ENCODE measurements around the gene CMTM8.

Gene CMTM8

GRCh38 chr3:32282578-32283154 lies 44.2 kb downstream of the CMTM8 start:
- Mint-ChIP-seq H3K27me3 (no peaks in the 10 kb centered on the region), H3K4me3 (no peak overlapping the region), H3K4me1 (peaks cover 26% of the 10 kb centered on the region), H3K27ac (no peak overlapping the region), H3K9me3 (no peaks in the 10 kb centered on the region)
- DNase-seq (no peak), ATAC-seq (no peak)

DNA sequence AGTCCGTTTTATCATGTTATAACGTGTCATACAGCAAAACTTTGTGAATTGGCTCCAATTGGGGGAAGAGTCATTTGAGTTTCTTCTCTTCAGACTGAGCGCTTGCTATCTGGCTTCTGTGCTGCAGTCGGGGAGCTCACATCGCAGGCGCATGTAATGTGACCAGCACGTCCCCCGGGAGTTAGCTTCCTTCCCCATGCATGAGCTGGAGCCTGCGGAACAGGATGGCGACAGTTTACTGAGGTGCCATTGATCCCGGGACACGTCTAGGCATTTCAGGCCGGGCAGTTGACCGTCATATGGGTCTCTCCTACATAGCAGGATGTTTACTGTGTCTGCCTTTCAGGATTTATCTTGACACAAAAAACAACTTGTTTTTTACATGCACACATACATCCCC lies 44.8 kb downstream of the CMTM8 start:
- ATAC-seq, result no peak
- H3K27me3 Mint-ChIP-seq, result no peaks in the 10 kb centered on the region
- no peaks in the 10 kb centered on the region for H3K9me3 Mint-ChIP-seq
- peaks cover 24% of the 10 kb centered on the region for H3K4me1 Mint-ChIP-seq
- no peak for DNase-seq
- no peak overlapping the region for H3K4me3 Mint-ChIP-seq
- peak overlapping the region in 1 of 2 donors; percentile 89 for H3K27ac Mint-ChIP-seq

DNA sequence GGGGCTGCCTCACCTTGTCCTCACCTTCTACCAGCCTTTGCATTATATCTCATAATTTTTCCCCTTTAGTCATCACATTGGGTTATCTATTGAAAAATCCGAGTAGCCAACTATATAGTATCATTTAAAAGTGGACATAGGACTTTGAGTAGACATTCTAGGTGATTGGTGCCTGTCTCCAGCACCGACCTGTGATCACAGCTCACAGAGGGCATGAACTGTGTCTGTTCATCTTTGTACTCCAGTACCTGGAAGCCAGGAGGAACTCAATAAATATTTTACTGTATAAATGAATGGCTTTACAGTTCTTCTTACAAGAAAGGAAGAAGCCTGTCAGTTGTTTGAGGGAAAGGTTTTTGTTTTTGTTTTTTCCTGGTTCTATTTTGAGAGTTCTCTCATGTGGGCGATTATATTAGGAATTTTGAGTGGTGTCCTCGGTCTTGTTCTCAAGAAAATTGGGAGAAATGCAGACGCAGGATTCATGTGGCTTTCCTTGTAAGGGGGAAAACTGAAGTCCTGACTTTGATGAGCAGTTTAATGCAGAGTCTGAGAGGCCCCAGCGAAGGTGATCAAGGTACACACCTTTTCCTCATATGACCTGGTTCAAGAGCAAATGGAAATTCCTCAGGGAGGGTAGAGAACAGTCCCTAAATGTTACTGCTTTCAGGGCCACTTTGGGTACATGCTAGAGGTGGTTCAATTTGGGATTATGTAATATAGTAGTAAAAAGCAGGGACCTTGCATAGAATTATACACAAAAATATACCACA lies 46.1 kb downstream of the CMTM8 start:
- DNase-seq, result no peak
- Mint-ChIP-seq H3K4me3 (no peak overlapping the region), H3K9me3 (no peaks in the 10 kb centered on the region), H3K27ac (peak overlapping the region; percentile 69 to 75), H3K4me1 (peaks cover 31% of the 10 kb centered on the region), H3K27me3 (no peaks in the 10 kb centered on the region)
- ATAC-seq, result no peak

- peak overlapping the region in 1 of 2 donors; percentile 12 for H3K27ac Mint-ChIP-seq
Measured at GRCh38 chr3:32285891-32286290, 47.4 kb downstream of the CMTM8 start.

GRCh38 chr3:32288819-32289218 lies 50.3 kb downstream of the CMTM8 start:
- Mint-ChIP-seq H3K27me3 (no peaks in the 10 kb centered on the region), H3K4me1 (peaks cover 39% of the 10 kb centered on the region), H3K9me3 (no peaks in the 10 kb centered on the region), H3K27ac (peak overlapping the region; percentile 38 to 67), H3K4me3 (peak overlapping the region; percentile 7 to 20)
- ATAC-seq (peak; percentile 93), DNase-seq (peak in 1 of 2 donors; percentile 24)

More at GRCh38 chr3:32285891-32286290, 47.4 kb downstream of the CMTM8 start:
- peaks cover 31% of the 10 kb centered on the region for H3K4me1 Mint-ChIP-seq
- no peaks in the 10 kb centered on the region for H3K27me3 Mint-ChIP-seq
- peak overlapping the region in 1 of 2 donors; percentile 29 for H3K4me3 Mint-ChIP-seq
- no peaks in the 10 kb centered on the region for H3K9me3 Mint-ChIP-seq
- ATAC-seq (no peak), DNase-seq (no peak)

- no peak overlapping the region for H3K27ac Mint-ChIP-seq
- no peak for DNase-seq
- H3K4me3 Mint-ChIP-seq, result no peak overlapping the region
- no peak for ATAC-seq
- H3K4me1 Mint-ChIP-seq, result peaks cover 31% of the 10 kb centered on the region
- no peaks in the 10 kb centered on the region for H3K27me3 Mint-ChIP-seq
- H3K9me3 Mint-ChIP-seq, result no peaks in the 10 kb centered on the region
Measured at GRCh38 chr3:32290619-32291018, 52.1 kb downstream of the CMTM8 start.

DNA sequence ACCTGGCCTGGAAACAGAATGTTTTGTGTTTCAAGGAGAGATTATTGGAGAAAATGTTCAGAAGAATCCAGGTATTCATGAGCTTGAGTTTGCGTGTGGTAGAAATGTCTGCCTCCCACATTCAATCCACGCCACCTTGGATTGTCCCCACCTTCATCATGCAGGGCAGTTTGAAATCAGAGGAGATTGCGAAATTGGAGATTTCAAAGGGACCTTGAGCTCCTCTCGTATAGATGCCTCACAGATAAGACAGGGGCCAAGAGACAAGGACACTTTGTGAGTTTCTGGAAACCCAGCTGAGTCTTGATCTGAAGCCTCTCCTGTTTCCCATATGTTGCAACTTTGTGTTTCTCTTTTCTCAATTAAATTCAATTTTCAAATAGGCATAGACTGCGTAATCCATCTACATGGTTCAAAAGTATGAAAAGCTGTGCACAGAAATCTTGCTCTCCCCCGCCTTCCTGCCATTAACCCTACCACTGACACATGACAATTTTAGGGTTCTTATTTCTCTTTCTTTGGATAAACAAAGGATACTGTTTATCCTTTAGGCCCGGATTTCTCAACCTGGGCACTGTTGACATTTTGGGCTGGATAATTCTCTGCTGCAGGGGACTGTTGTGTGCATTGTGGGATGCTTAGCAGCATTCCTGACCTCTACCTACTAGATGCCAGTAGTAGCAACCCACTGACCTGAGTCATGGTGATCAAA lies 53.8 kb downstream of the CMTM8 start:
- Mint-ChIP-seq H3K27ac (peak overlapping the region in 1 of 2 donors; percentile 33), H3K4me3 (no peak overlapping the region), H3K9me3 (no peaks in the 10 kb centered on the region), H3K27me3 (no peaks in the 10 kb centered on the region), H3K4me1 (peaks cover 31% of the 10 kb centered on the region)
- DNase-seq (no peak), ATAC-seq (no peak)

GRCh38 chr3:32293903-32294302 lies 55.4 kb downstream of the CMTM8 start:
- Mint-ChIP-seq H3K4me1 (peaks cover 40% of the 10 kb centered on the region), H3K9me3 (no peaks in the 10 kb centered on the region), H3K27me3 (no peaks in the 10 kb centered on the region), H3K4me3 (no peak overlapping the region), H3K27ac (peak overlapping the region in 1 of 2 donors; percentile 73)
- ATAC-seq (no peak), DNase-seq (no peak)

GRCh38 chr3:32296251-32297204 lies 58.0 kb downstream of the CMTM8 start:
- Mint-ChIP-seq H3K27me3 (no peaks in the 10 kb centered on the region), H3K4me3 (peak overlapping the region; percentile 45 to 56), H3K9me3 (no peaks in the 10 kb centered on the region), H3K27ac (peak overlapping the region; percentile 94 to 96), H3K4me1 (peaks cover 40% of the 10 kb centered on the region)
- peak; percentile 55 to 57 for DNase-seq
- peak; percentile 82 for ATAC-seq

GRCh38 chr3:32297366-32297765 lies 58.9 kb downstream of the CMTM8 start:
- peak; percentile 20 to 23 for DNase-seq
- Mint-ChIP-seq H3K27ac (peak overlapping the region; percentile 90 to 92), H3K27me3 (no peaks in the 10 kb centered on the region), H3K9me3 (no peaks in the 10 kb centered on the region), H3K4me3 (peak overlapping the region; percentile 51 to 67), H3K4me1 (peaks cover 44% of the 10 kb centered on the region)
- peak; percentile 58 for ATAC-seq

DNA sequence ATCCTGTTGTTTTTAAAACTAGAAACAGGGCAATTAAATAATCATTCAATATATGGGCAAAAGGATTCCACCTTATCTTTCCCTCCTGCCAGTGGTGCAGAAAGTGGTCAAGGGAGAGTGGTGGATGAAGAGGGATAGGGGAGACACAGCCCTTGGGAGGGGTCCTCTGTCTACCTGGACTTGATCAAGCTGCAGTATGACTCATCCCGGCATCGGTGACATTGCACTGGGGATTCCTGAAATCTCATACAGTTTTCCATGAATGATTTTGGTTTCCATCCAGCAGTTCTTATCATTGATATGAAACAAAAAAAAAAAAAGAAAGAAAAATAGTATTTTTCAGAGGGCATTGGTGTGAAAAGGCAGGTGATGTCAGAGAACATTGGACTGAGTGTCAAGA lies 62.9 kb downstream of the CMTM8 start:
- peaks cover 0 to under 1% of the 10 kb centered on the region in 2 donors for H3K9me3 Mint-ChIP-seq
- ATAC-seq, result no peak
- H3K4me1 Mint-ChIP-seq, result peaks cover 64% of the 10 kb centered on the region
- no peak overlapping the region for H3K4me3 Mint-ChIP-seq
- no peak for DNase-seq
- H3K27ac Mint-ChIP-seq, result no peak overlapping the region
- no peaks in the 10 kb centered on the region for H3K27me3 Mint-ChIP-seq

DNA sequence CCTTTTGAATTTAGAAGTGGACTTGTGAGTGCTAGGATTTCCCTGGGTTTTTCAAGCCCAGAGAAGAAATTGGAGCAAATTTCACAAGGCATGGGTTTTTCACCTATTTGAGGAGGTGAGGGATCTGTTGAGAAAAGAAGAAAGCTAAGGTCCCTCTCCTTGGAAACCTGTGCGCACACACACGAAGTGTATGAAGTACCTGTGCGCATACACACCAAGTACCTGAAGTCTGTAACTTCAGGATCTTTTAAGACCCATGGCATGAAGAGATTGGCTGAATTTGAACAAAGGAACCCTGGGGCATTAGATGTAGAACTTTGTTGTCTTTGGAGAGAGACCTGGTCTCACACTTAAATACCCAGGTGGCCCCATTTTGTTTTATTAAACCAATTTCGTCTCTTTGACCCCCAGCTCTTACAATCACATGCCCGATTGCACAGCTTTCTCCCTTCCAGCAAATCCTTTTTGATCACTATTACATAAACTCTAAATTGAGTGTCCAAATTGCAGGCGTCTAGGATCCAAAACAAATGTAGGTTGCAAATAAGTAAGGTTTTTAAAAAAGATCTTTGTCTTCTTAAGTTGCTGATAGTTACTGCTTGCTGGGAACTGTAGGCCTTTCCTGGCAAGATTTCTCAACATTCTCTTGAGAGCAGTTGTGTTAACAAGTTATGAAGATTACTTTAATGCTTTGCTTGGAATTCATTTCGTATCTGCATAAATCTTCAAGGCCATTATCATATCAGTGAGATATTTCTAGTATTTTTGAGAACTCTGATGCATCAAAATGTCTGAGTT lies 64.3 kb downstream of the CMTM8 start:
- no peak for DNase-seq
- Mint-ChIP-seq H3K27ac (peak overlapping the region; percentile 81), H3K4me1 (peaks cover 60% of the 10 kb centered on the region), H3K27me3 (no peaks in the 10 kb centered on the region), H3K4me3 (peak overlapping the region; percentile 60 to 62), H3K9me3 (peaks cover 0 to 5% of the 10 kb centered on the region in 2 donors)
- no peak for ATAC-seq

DNA sequence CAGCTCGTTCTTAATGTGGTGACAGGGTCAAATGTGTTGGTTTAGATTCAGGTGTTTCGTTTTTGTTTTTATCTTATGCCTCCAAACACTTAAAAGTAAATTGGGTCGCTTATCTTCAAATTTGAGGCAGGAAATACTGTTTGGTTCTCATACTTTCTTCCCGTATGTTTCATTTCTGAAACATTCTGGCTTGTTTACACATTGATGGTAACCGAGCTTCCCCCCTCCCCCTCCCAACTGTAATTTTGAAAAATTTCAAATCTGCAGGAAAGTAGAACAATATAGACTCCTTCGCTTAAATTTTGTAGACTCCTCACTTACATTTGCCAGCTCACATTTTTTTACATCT lies 64.9 kb downstream of the CMTM8 start:
- Mint-ChIP-seq H3K4me3 (peak overlapping the region; percentile 60 to 62), H3K27ac (peak overlapping the region; percentile 81), H3K4me1 (peaks cover 54% of the 10 kb centered on the region), H3K9me3 (peaks cover 0 to 5% of the 10 kb centered on the region in 2 donors), H3K27me3 (no peaks in the 10 kb centered on the region)
- DNase-seq, result no peak
- peak; percentile 45 for ATAC-seq
